ENCODE data around the gene GLYATL1. TPM values are rescaled to one million over a fixed set of nuclear protein-coding genes. Genes with fewer than 3 reads are reported as not detected.

Gene GLYATL1
- total and polyA plus RNA-seq, 2 of the 8 experiments (the other 6 are each of a cell fraction or from before 2014, with no cell fraction given): 8.6 to 10.7 TPM

DNA sequence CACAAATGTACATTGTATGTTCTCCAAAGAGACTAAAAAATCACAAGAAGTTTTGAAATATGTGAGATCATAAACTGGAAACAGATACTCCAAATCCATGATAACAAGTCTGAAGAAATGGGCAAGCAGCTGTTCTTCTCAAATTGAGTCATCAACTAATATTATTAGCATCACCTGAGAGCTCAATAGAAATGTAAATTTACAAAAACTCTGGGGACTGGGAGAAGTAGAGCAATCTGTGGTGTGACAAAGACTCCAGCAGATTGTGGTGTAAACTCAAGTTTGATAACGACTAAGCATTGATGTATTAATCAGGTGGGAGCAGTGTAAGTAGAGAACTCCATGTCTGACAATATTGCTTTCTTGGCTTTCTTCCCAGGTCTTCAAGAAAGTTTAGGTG, 53.2 kb downstream of the GLYATL1 start:
- H2BK5ac ChIP-seq (ENCODE audit: low read depth, low read length): no peak overlapping the region
- no peaks in the 10 kb centered on the region for H3K9me3 ChIP-seq (ENCODE audit: insufficient read depth in 2 of 2, low read depth in 1 of 2, low read length in 1 of 2)
- H3K14ac ChIP-seq (ENCODE audit: insufficient read length): no peak overlapping the region
- no peak overlapping the region for H3K4me2 ChIP-seq (ENCODE audit: insufficient read depth in 1 of 2, low read depth in 2 of 2, low read length in 2 of 2)
- no peak overlapping the region for H4K8ac ChIP-seq (ENCODE audit: extremely low read depth, insufficient read depth, low read length)
- no peak overlapping the region for H2BK12ac ChIP-seq (ENCODE audit: low read depth, low read length)
- no peak overlapping the region for H3K9ac ChIP-seq (replicated peaks in 1 of 4; ENCODE audit: extremely low read depth in 1 of 4, low read depth in 3 of 4, low read length in 3 of 4)
- no peaks in the 10 kb centered on the region for H3K36me3 ChIP-seq (ENCODE audit: control insufficient read depth in 2 of 4, insufficient read depth in 4 of 4, low read length in 3 of 4)
- H2AFZ ChIP-seq (ENCODE audit: low read length): no peak overlapping the region
- H4K5ac ChIP-seq (ENCODE audit: insufficient read length, low read depth, low read length): no peak overlapping the region
- H3K79me2 ChIP-seq (ENCODE audit: control insufficient read depth in 1 of 2, insufficient read depth in 2 of 2, low read length in 2 of 2): no peaks in the 10 kb centered on the region
- DNase-seq (ENCODE audit: low read depth in 1 of 2, low spot score in 2 of 2) (no peak), FAIRE-seq (no peak)
- H4K20me1 ChIP-seq (replicated peaks in 1 of 2; ENCODE audit: control insufficient read depth in 1 of 2, insufficient read depth in 2 of 2, low read length in 2 of 2): no peaks in the 10 kb centered on the region
- 95% methylated on average over 1 of the region's 1 CpG; no CpG with 5 or more reads in 1 of the 2 experiments for WGBS, 2 experiments (ENCODE audit: extremely low coverage in 1 of 2, insufficient coverage in 1 of 2, insufficient read length in 1 of 2, insufficient replicate concordance in 2 of 2, low coverage in 1 of 2, low lambda C conversion rate in 2 of 2, missing lambda C conversion rate in 1 of 2)
- H3K56ac ChIP-seq (replicated peaks; ENCODE audit: insufficient read length, low read depth, low read length): no peak overlapping the region
- no peaks in the 10 kb centered on the region for H3K4me1 ChIP-seq (replicated peaks in 1 of 4; ENCODE audit: control insufficient read depth in 3 of 4, insufficient read depth in 4 of 4, low read length in 3 of 4)
- no peaks in the 10 kb centered on the region for H3K23me2 ChIP-seq (ENCODE audit: low read depth, low read length)
- no peak overlapping the region for H3K27ac ChIP-seq (ENCODE audit: low read depth, low read length)
- no peak overlapping the region for H2BK15ac ChIP-seq (ENCODE audit: low read length)
- H3K4ac ChIP-seq (replicated peaks; ENCODE audit: insufficient read length, low read depth, low read length): no peak overlapping the region
- no peak overlapping the region for H3K18ac ChIP-seq (ENCODE audit: extremely low read depth, low read length)
- CTCF ChIA-PET (ENCODE audit: partially characterized antibody): no interaction called here
- H4K91ac ChIP-seq (replicated peaks; ENCODE audit: insufficient read length, low read length): no peak overlapping the region
- POLR2A ChIA-PET (ENCODE audit: partially characterized antibody): no interaction called here
- H2BK120ac ChIP-seq (replicated peaks; ENCODE audit: low read depth, low read length): no peak overlapping the region
- H3K4me3 ChIP-seq (ENCODE audit: extremely low read depth in 1 of 4, insufficient read depth in 2 of 4, low read depth in 3 of 4, low read length in 4 of 4): no peak overlapping the region
- no peak overlapping the region for H3K23ac ChIP-seq (ENCODE audit: insufficient read length)
- H3K27me3 ChIP-seq (replicated peaks in 1 of 4; ENCODE audit: control insufficient read depth in 3 of 4, extremely low read depth in 1 of 4, insufficient read depth in 3 of 4, low read length in 3 of 4): no peaks in the 10 kb centered on the region; a peak in 1 of 7 replicates
- H2AK5ac ChIP-seq (ENCODE audit: low read depth, low read length): no peak overlapping the region
- no peaks in the 10 kb centered on the region; the same call in 1 of the 2 replicates for H3K79me1 ChIP-seq (ENCODE audit: low read depth, low read length)
- no peak overlapping the region for H2BK20ac ChIP-seq (ENCODE audit: low read length)
- no peak for TF ChIP-seq ZNF274 (IDR thresholded peaks at IDR 0.05; ENCODE audit: borderline replicate concordance, extremely low read depth, low read length)
- TF ChIP-seq GABPA (IDR thresholded peaks at IDR 0.05; ENCODE audit: borderline replicate concordance, insufficient read depth, low read length): no peak
- TF ChIP-seq EZH2 (IDR thresholded peaks at IDR 0.05; ENCODE audit: low read depth, low read length, severe bottlenecking): no peak
- no peak for TF ChIP-seq POLR2AphosphoS5 (IDR thresholded peaks at IDR 0.05; ENCODE audit: low read depth, low read length)
- TF ChIP-seq RNF2 (IDR thresholded peaks at IDR 0.05; ENCODE audit: borderline replicate concordance, low read depth, low read length, missing control alignments, poor library complexity, severe bottlenecking): no peak
- TF ChIP-seq SIRT6 (IDR thresholded peaks at IDR 0.05; ENCODE audit: low read length): no peak
- TF ChIP-seq, protein P1, sequence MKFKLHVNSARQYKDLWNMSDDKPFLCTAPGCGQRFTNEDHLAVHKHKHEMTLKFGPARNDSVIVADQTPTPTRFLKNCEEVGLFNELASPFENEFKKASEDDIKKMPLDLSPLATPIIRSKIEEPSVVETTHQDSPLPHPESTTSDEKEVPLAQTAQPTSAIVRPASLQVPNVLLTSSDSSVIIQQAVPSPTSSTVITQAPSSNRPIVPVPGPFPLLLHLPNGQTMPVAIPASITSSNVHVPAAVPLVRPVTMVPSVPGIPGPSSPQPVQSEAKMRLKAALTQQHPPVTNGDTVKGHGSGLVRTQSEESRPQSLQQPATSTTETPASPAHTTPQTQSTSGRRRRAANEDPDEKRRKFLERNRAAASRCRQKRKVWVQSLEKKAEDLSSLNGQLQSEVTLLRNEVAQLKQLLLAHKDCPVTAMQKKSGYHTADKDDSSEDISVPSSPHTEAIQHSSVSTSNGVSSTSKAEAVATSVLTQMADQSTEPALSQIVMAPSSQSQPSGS (IDR thresholded peaks at IDR 0.05; ENCODE audit: low read length): no peak
- TF ChIP-seq PHF8 (conservative IDR thresholded peaks at IDR 0.05; ENCODE audit: low read depth, low read length): no peak
- no peak for TF ChIP-seq EP300 (IDR thresholded peaks at IDR 0.05; ENCODE audit: borderline replicate concordance in 1 of 2, low read depth in 2 of 2, low read length in 2 of 2)
- TF ChIP-seq JUND (IDR thresholded peaks at IDR 0.05; ENCODE audit: low read length): no peak
- TF ChIP-seq NANOG (IDR thresholded peaks at IDR 0.05; ENCODE audit: insufficient read depth, low read depth, low read length, poor library complexity, severe bottlenecking): no peak
- TF ChIP-seq SP1 (IDR thresholded peaks at IDR 0.05; ENCODE audit: low read depth, low read length): no peak
